GM21717 (cell line): ENCODE measurements around the gene KLK15.

Source experiments
- ATAC-seq: cut with Tn5 transposase; IDR thresholded peaks from one replicate; pipeline ENCODE4 v1.9.1; 2021; ENCODE audit warnings: mild to moderate bottlenecking, moderate library complexity; ENCODE audit not compliant: unreplicated experiment

The KLK15 gene

GRCh38 chr19:50777261-50777660 lies 56.1 kb downstream of the KLK15 start:
- ATAC-seq, result no peak

- ATAC-seq, result no peak
Observed at GRCh38 chr19:50776131-50776530, 57.2 kb downstream of the KLK15 start.
